Glomerular endothelial cell (primary cell): Measurements from ENCODE around the gene C1orf146. TPM values are rescaled to one million over a fixed set of nuclear protein-coding genes. Genes with fewer than 3 reads are reported as not detected.
"Not testable (repeated sequence)": the region's sequence is repeated elsewhere in the genome, so short reads cannot be mapped to it uniquely, and the experiment has no call there.

ENCODE experiments used
- DNase-seq: peaks from one replicate; pipeline ENCODE4 v3.0.0-alpha.2; 2011; ENCODE audit warnings: low read depth, low spot score; ENCODE audit errors: extremely low read depth
- total RNA-seq: library from RNA; depleted of rRNA; stranded (reverse); fragments of >200 nt; gene quantifications from 2 replicates; pipeline ENCODE4 v1.2.3, GENCODE V29; 2015

Gene C1orf146
- total RNA-seq, 1 donor from 2014 or later: not detected

- DNase-seq: no peak
Observed at GRCh38 chr1:92273039-92273438, 55.3 kb downstream of the C1orf146 start.

GRCh38 chr1:92274939-92275338, 57.2 kb downstream of the C1orf146 start:
- no peak for DNase-seq

- no peak for DNase-seq
Observed at GRCh38 chr1:92276082-92276481, 58.4 kb downstream of the C1orf146 start.

- no peak for DNase-seq
Observed at GRCh38 chr1:92277105-92277723, 59.5 kb downstream of the C1orf146 start.

DNA sequence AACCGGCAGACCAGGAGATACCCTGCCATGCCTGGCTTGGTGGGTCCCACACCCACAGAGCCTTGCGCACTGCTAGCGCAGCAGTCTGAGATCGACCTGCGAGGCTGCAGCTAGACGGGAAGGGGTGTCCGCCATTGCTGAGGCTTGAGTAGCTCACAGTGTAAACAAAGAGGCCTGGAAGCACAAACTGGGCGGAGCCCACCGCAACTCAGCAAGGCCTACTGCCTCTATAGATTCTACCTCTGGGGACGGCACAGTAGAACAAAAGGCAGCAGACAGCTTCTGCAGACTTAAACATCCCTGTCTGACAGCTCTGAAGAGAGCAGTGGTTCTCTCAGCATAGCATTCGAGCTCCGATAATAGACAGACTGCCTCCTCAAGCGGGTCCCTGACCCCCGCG, 62.1 kb downstream of the C1orf146 start:
- DNase-seq: not testable (repeated sequence)

- DNase-seq: not testable (repeated sequence)
Observed at GRCh38 chr1:92281411-92281810, 63.7 kb downstream of the C1orf146 start.

- DNase-seq: no peak
Observed at GRCh38 chr1:92291372-92291999, 73.8 kb downstream of the C1orf146 start.

Other genes with a start within 250 kb of the C1orf146 start
- 19.6 and 20.9 TPM in 2 replicates for gene EPHX4, start 187.9 kb upstream of the C1orf146 start, total RNA-seq
- gene SETSIP, start 142.5 kb upstream of the C1orf146 start, total RNA-seq: not detected in 2 replicates
- gene BTBD8, start 137.6 kb upstream of the C1orf146 start, total RNA-seq: 1.9 and 2.4 TPM in 2 replicates
- 9.0 and 11.7 TPM in 2 replicates for gene GLMN, start 81.1 kb downstream of the C1orf146 start, total RNA-seq
- gene RPAP2, start 81.1 kb downstream of the C1orf146 start, total RNA-seq: 6.8 and 10.3 TPM in 2 replicates